Measurements from ENCODE around the gene STK38. TPM values are rescaled to one million over a fixed set of nuclear protein-coding genes. Genes with fewer than 3 reads are reported as not detected.
"Not testable (repeated sequence)": the region's sequence is repeated elsewhere in the genome, so short reads cannot be mapped to it uniquely, and the experiment has no call there.

Gene STK38
- polyA plus RNA-seq, 1 donor, result 25.7 TPM

DNA sequence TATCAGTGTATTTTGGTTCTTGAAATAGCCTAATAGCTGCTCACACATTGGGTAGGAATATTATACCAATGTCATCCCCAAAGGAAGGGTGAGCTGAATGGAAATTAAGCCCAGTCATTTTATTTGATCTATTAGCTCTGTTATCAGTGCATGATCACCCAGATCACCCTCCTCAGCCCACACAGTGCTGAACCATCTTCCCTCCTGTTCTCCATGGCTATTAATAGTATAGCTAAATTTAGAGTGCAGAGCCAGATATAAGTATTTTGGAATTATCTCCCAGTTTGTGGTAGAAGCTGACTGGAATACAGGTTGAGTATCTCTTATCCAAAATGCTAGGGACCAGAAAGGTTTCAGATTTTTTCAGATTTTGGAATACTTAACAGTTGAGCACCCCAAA, 59.1 kb downstream of the STK38 start:
- no peak for DNase-seq (ENCODE audit: low read depth)

DNA sequence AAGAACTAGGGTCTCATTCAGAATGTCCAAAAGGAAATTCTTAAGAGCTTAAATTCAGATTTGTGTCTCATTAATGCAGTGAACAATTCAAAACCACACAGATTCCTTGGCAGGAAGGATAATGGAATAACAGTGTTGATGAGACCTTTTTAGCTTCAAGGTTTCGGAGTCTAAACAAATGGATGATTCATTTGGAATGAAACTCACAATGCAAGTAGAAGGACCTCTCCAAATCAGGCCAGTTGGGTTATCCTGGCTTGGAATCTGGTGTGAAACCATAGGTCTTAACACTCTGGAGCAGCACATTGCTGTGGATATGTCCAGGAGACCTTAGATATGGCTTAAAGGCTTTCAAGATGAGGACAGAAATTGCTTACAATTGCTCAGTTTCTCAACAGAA, 59.6 kb downstream of the STK38 start:
- no peak for DNase-seq (ENCODE audit: low read depth)

DNA sequence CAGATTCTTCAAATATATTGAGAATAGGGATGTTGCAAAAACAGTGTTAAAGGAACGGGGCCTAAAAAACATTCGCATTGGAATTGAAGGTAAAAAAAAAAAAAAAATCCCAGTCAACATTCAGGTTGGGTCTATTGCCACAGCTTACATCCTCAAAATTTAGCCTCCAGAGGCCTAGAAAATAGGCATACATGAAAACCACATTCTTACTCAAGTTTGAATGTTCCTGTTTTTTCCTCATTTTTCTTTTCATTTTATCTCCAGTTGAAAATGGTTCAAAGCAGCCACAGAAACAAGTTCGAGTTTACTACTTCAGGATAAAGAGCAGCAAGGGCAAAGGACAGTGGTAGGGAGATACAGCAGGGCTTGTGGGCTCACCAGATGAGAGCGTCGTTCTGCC, 62.5 kb downstream of the STK38 start:
- DNase-seq (ENCODE audit: low read depth), result no peak

DNA sequence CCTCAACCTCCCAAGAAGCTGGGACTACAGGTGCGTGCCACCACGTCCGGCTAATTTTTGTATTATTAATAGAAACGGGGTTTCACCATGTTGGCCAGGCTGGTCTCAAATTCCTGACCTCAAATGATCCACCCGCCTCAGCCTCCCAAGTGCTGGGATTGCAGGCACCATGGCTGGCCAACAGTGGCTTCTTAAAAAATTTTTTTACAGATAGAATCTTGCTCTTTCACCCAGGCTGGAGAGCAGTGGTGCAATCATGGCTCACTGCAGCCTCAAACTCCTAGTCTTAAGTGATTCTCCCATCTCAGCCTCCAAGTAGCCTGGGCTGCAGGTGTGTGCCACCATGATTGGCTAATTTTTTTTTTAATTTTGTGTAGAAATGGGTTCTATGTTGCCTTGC, 64.0 kb downstream of the STK38 start:
- not testable (repeated sequence) for DNase-seq (ENCODE audit: low read depth)

DNA sequence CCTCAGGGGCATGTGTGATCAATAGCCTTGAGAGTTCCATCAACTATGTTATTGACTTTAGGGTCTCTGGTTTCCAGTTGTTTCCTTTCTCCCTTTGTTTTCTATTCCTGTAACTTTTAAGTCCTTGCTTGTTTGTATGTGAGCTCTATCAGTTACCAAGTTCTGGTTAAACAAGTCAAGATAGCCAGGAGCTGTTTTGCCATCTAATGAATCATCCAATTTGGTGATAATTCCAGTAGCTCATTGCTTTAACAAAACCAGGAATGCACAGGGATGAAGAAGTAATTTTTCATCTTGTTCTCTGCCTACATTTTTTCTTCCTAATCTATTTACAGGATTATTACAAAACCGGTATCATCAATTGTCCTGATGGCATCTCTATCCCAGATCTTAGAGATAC, 68.0 kb downstream of the STK38 start:
- DNase-seq (ENCODE audit: low read depth), result no peak

DNA sequence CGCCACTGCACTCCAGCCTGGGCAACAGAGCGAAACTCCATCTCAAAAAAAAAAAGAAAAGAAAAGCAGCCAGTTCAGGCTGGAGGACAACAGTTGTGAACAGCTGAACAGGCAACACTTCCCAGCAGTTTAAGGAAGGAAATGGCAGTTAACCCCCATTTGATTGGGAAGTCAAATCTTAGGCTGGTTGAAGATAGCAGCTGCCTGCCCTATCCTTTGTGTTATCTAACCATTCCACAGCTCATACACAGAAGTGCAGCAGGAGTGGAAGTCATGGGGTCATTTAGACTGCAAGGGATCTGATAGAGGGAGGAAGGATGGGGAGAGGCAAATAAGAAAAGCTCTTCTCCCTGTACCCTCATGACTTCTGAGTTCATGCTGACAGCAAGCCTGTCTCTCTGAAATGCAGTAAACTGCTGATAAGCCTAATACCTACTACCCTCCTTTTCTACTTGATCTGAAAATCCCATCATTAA, 69.2 kb downstream of the STK38 start:
- no peak for DNase-seq (ENCODE audit: low read depth)

DNA sequence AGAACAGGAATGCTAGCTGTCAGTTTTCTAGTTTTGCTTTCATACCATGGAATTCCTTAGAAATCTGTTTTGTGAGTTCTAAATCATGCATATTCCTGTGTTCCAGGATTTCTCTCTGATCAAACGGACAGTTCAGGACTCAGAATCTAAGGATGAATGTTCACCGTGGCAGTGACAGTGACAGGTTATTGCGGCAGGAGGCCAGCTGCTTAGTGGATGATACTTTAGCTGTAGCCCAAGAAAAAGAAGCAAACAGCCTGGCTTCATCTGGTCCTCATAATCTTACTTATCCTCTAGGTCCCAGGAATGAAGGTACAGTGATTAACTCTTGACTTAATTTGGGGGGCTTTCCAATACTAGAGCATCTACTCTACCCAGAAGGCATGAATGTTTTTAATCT, 77.3 kb downstream of the STK38 start:
- no peak for DNase-seq (ENCODE audit: low read depth)

DNA sequence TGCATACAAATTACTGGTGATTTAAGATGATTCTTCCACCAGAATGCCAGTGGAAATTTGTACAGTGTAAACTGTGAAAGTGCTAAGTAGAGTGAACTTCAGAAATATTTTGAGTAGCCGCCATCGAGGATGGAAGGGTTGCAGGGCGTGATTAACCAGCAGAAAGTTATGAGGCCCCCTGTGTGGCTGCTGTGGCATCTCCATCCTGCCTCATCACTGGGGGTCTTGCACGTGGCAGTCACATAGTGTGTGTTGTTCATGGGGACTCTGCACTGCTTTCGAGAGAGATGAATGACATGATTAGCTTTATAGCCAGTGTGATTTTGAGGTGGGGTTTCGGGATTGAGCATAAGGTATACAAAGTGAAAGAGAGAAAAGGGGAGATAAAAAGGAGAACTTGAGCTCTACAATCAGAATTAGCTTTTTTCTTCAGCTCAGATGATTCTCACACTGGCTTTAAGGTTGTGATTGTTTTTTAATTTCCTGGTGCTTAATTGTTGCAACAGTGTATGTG, 78.1 kb downstream of the STK38 start:
- no peak for DNase-seq (ENCODE audit: low read depth)

DNA sequence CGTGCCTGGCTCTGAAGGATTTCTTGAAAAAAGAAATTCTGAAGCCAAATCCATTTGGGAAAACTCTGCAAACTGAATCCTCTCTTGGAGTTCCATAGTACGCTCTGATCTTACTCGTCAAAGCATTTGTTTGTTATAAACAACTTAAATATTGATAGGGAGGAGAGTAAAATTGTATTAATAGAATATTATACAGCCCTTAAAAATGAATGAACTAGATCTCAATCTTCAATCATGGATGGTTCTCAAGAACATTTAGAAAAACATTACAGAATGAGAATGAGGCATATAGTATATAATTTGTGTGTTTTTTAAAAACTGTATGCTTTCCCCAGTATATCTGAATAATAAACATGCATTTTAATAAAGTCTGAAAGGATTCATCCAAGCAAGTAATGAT, 79.7 kb downstream of the STK38 start:
- DNase-seq (ENCODE audit: low read depth), result no peak

DNA sequence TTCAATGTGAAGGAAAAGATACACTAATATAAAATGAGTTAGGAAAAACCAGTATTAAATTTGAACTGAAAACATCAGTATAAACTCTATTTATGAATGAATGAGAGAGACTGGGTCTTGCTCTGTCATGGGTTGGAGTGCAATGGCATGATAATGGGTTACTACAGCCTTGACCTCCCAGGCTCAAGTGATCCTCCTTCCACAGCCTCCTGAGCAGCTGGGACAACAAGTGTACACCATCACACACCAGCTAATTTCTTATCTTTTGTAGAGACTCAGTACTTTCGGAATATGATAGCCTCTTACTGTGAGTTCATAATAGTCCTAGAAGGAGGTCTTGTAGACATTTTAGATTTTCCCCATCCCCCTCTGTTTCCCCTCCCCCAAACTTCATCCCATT, 83.0 kb downstream of the STK38 start:
- DNase-seq (ENCODE audit: low read depth), result no peak

DNA sequence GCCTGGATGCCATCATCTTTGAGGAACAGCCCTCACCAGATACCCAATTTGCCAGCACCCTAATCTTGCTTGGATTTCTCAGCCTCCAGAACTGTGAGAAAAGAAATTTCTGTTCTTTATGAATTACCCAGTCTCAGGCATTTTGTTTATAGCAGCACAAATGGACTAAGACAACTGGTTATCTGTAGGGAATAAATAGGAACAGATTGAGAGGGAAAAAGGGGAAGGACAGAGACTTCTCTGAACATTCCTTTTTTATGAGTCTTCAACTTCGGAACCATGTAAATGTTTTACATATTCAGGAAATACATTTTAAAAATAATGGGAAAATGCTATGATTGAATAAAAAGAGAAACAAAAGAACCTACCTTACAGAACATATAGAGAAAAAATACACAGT, 83.6 kb downstream of the STK38 start:
- no peak for DNase-seq (ENCODE audit: low read depth)

DNA sequence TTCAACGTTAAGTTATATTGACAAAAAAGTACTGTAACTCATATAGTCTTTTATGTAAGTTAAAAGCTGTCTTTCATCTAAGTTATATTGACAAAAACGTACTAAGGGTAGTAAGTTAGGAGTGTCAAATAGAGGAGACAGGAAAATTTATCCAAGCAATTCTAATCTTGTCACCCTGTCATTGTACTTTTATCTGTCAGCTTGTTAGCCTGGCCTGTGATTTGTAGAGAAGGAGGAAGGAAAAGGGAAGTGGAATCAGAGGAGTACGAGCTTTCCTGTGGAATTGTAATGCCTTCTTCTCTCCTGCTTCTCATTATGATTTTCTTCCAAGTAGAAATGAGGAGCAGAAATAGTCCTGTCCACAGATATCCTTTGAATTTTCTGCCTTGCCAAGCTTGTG, 85.6 kb downstream of the STK38 start:
- no peak for DNase-seq (ENCODE audit: low read depth)

DNA sequence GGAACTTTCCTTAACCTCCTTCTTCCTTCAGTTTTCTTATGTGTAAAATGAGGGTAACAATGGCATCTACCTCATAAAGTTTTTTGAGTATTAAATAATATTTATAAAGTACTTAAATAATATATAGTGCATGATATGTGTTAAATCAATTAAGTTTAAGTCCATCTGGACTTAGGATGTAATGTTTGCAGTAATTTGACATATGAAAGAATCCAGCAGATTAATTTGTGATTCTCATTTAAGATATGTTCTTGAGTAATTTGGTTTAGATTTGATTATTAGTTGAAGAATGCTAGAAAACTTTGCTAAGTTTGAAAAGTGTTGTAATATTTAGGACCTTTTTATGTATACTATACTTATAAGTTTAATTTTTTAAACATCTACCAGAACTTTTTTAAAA, 86.4 kb downstream of the STK38 start:
- no peak for DNase-seq (ENCODE audit: low read depth)

DNA sequence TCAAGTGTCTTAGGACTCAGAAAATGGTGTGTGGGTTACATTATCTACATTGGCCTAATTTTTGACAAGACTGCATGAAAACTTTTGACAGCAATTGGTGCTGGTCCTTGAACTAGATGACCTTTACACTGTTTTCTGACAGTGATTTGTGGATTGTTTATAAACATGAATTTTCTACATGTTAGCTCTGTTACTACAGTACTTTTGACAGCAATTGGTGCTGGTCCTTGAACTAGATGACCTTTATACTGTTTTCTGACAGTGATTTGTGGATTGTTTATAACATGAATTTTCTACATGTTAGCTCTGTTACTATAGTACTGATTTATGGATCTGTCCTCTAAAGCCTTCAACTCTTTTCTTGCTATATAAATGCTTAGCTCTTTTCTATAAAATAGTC, 87.8 kb downstream of the STK38 start:
- DNase-seq (ENCODE audit: low read depth), result no peak

DNA sequence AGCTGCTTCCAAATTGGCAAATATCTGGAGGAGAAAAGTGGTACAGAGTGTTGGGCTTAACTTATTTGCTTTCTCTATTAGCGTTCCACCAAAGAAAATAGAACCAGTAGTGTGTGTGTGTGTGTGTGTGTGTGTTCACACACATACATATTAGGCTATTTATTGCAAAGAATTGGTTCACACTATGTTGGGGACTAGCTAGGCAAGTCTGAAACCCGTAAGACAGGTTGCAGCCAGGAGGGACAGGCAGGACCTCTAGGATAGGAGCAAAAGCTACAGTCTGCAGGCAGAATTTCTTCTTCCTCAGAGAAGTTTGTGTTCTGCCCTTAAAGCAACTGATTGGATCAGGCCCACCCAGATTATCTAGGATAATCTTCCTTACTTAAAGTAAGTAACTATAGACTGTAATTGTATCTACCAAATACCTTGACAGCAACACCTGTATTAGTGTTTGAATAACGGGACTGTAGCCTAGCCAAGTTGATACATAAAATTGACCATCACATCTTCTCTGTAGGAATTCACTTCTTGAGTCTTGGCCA, 91.7 kb downstream of the STK38 start:
- no peak for DNase-seq (ENCODE audit: low read depth)

DNA sequence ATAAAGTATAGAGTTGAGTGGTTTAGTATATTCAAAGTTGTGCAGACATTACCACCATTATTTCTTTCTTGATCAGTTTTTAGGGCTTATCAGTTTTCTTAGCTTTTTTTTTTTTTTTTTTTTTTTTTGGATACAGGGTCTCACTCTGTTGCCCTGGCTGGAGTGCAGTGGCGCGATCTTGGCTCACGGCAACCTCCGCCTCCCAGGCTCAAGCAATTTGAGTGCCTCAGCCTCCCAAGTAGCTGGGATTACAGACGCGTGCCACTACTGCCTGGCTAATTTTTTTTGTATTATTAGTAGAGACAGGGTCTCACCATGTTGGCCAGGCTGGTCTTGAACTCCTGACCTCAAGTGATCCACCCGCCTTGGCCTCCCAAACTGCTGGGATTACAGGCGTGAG, 94.4 kb downstream of the STK38 start:
- DNase-seq (ENCODE audit: low read depth), result not testable (repeated sequence)

DNA sequence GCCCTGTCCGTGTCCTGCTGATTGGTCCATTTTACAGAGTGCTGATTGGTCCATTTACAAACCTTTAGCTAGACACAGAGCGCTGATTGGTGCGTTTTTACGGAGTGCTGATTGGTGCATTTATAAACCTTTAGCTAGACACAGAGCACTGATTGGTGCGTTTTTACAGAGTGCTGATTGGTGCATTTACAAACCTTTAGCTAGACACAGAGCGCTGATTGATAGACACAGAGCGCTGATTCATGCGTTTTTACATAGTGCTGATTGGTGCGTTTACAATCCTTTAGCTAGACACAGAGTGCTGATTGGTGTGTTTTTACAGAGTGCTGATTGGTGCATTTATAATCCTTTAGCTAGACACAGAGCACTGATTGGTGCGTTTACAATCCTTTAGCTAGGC, 98.1 kb downstream of the STK38 start:
- not testable (repeated sequence) for DNase-seq (ENCODE audit: low read depth)

DNA sequence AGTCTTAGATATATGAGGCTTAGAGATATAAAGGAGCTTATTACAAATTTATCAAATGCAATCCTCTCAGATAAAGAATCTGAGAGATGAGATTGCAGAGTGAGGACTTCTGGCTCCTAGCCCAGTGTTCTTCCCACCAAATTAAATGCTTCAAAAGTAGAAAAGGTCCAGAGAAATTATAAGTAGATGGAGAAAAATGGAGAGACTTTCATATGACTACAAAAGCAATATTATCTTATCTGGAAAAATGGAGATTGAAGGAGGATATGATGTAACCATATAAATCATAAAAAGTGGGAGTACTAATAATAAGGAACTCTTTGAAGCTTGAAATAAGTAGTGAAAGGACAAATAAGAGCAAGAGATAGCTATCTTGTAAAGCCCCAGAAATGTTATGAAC, 101.7 kb downstream of the STK38 start:
- DNase-seq (ENCODE audit: low read depth), result no peak

DNA sequence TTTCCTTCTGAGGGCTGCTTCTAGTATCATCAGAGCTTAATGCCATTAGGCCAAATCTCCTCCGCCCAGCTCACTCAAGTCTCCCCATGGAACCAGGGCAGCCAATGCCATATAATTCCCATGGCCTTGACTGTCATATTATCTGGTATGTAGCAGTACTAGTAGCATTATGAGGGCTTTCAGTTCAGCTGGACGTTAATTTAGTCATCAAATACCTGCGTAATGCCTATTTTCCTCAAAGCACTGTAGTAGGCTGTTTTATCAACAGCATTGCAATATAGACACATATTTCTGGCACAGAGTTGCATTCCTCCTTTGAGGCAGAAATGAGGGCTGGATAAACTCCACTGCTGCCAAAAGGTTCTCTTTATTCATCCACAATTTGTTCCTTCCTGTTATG, 102.8 kb downstream of the STK38 start:
- DNase-seq (ENCODE audit: low read depth), result no peak

Other genes starting within 250 kb of the STK38 start
- gene BNIP5, start 210.6 kb downstream of the STK38 start, polyA plus RNA-seq (ENCODE audit: insufficient read length), result 0.09 TPM
- gene ETV7, start 159.8 kb downstream of the STK38 start, polyA plus RNA-seq (ENCODE audit: insufficient read length), result not detected
- 0.08 TPM for gene PXT1, start 104.6 kb downstream of the STK38 start, polyA plus RNA-seq (ENCODE audit: insufficient read length)
- gene KCTD20, start 104.5 kb downstream of the STK38 start, polyA plus RNA-seq (ENCODE audit: insufficient read length), result 38.6 TPM
- 286 TPM for gene SRSF3, start 46.9 kb upstream of the STK38 start, polyA plus RNA-seq (ENCODE audit: insufficient read length)
- 110 TPM for gene CDKN1A, start 131.2 kb upstream of the STK38 start, polyA plus RNA-seq (ENCODE audit: insufficient read length)
- 0.05 TPM for gene RAB44, start 150.3 kb upstream of the STK38 start, polyA plus RNA-seq (ENCODE audit: insufficient read length)